Thyroid gland (tissue), 4 donors: Measurements from ENCODE around the gene CDH23.

Experiments
- POLR2A ChIP-seq, 2 donors: fragments of 450-650 bp; IDR thresholded peaks; one replicate each; pipeline ENCODE4 v1.6.1; 2017; ENCODE audit warnings: antibody characterized with exemption in 2 of 2, mild to moderate bottlenecking in 2 of 2, moderate library complexity in 1 of 2
- TF ChIP-seq, protein P1 (sequence below), 6 experiments: fragments of 200-600 bp in 3 of 6; fragments of 450-650 bp in 3 of 6; sonication (generic) in 3 of 6; IDR thresholded peaks; one replicate each; pipeline ENCODE4 v1.5.1; 2016 to 2019; ENCODE audit warnings: antibody characterized with exemption in 6 of 6, mild to moderate bottlenecking in 2 of 6, inconsistent platforms in 1 of 6, moderate library complexity in 1 of 6

- TF ChIP-seq, protein P1, sequence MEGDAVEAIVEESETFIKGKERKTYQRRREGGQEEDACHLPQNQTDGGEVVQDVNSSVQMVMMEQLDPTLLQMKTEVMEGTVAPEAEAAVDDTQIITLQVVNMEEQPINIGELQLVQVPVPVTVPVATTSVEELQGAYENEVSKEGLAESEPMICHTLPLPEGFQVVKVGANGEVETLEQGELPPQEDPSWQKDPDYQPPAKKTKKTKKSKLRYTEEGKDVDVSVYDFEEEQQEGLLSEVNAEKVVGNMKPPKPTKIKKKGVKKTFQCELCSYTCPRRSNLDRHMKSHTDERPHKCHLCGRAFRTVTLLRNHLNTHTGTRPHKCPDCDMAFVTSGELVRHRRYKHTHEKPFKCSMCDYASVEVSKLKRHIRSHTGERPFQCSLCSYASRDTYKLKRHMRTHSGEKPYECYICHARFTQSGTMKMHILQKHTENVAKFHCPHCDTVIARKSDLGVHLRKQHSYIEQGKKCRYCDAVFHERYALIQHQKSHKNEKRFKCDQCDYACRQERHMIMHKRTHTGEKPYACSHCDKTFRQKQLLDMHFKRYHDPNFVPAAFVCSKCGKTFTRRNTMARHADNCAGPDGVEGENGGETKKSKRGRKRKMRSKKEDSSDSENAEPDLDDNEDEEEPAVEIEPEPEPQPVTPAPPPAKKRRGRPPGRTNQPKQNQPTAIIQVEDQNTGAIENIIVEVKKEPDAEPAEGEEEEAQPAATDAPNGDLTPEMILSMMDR (IDR thresholded peaks at IDR 0.05): no peak
- no peak for TF ChIP-seq POLR2A (IDR thresholded peaks at IDR 0.05)
Observed at GRCh38 chr10:71748671-71749191, 352.0 kb downstream of the CDH23 start.
